ENCODE results near the gene CAMSAP2. TPM values are rescaled to one million over a fixed set of nuclear protein-coding genes. Genes with fewer than 3 reads are reported as not detected.

Gene CAMSAP2
- total and polyA plus RNA-seq, 2 of the 8 experiments (the other 6 are each of a cell fraction or from before 2014, with no cell fraction given): 4.2 to 27.6 TPM

DNA sequence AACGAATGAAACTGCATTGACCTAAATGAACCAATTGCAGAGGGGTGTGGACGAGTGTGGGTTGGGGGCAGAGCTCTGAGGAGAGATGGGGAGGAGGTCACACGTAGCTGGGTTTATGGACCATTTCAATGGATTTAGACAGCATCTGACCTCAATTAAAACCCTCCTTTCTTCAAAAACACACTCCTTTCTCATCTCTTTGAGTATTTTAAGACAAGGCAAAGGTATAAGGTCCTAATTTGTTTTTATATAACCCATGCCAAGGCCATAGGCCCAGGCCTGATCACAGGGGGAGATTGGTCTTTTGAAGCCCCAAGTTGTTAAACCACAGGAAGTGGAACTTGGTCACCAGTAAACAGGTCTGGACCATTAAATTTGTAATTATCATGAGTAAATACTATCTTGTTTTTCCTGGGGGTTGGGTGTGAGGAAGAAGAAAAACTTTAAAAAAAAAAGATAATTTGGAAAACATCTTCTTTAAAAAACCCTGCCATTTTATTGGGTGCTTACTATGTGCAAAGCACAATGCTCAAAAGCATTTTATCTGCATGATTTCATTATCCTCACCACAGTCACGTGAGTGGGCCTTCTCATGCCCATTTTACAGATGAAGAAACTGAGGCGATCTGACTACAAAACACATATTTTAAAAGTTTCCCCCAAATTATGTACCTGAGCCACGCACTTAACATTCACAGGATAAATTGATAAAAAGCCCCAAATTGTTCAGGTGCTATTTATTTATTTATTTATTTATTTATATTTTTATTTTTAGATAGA, 147.1 kb downstream of the CAMSAP2 start:
- H3K4me2 ChIP-seq (ENCODE audit: insufficient read depth in 1 of 2, low read depth in 2 of 2, low read length in 2 of 2): no peak overlapping the region
- CTCF ChIA-PET (ENCODE audit: partially characterized antibody): interaction anchor here (0.6 kb wide), 1 partner anchor 237 kb away, joined by 4 read pairs; no protein-coding TSS in a partner anchor
- FAIRE-seq: no peak
- TF ChIP-seq CHD2 (IDR thresholded peaks at IDR 0.05; ENCODE audit: low read length): no peak
- TF ChIP-seq KDM4A (IDR thresholded peaks at IDR 0.05; ENCODE audit: low read depth, low read length, severe bottlenecking): no peak
- TF ChIP-seq ATF3 (IDR thresholded peaks at IDR 0.05; ENCODE audit: insufficient read depth, low read depth, low read length): no peak
- TF ChIP-seq POU5F1 (IDR thresholded peaks at IDR 0.05; ENCODE audit: low read depth, low read length): no peak
- no peak for TF ChIP-seq HDAC2 (IDR thresholded peaks at IDR 0.05; ENCODE audit: borderline replicate concordance in 1 of 2, low read depth in 2 of 2, low read length in 2 of 2)
- TF ChIP-seq CHD1 (IDR thresholded peaks at IDR 0.05; ENCODE audit: low read depth, low read length): no peak
- TF ChIP-seq SIRT6 (IDR thresholded peaks at IDR 0.05; ENCODE audit: low read length): no peak
- TF ChIP-seq MAX (IDR thresholded peaks at IDR 0.05): no peak
- no peak for TF ChIP-seq CEBPB (IDR thresholded peaks at IDR 0.05; ENCODE audit: low read depth, low read length)
- no peak for TF ChIP-seq GTF2F1 (IDR thresholded peaks at IDR 0.05; ENCODE audit: borderline replicate concordance, low read depth, low read length)
- TF ChIP-seq TBP (IDR thresholded peaks at IDR 0.05; ENCODE audit: low read depth, low read length): no peak
- no peak for TF ChIP-seq BCL11A (IDR thresholded peaks at IDR 0.05; ENCODE audit: low read depth in 2 of 2, low read length in 2 of 2)

More for the DNA sequence above, 147.1 kb downstream of the CAMSAP2 start:
- H2BK20ac ChIP-seq (ENCODE audit: low read length): no peak overlapping the region
- no peak overlapping the region for H4K5ac ChIP-seq (ENCODE audit: insufficient read length, low read depth, low read length)
- no peaks in the 10 kb centered on the region for H3K36me3 ChIP-seq (ENCODE audit: control insufficient read depth in 2 of 4, insufficient read depth in 4 of 4, low read length in 3 of 4)
- H3K4me3 ChIP-seq (ENCODE audit: extremely low read depth in 1 of 4, insufficient read depth in 2 of 4, low read depth in 3 of 4, low read length in 4 of 4): no peak overlapping the region
- H3K23ac ChIP-seq (ENCODE audit: insufficient read length): no peak overlapping the region
- H2AFZ ChIP-seq (ENCODE audit: low read length): no peak overlapping the region
- no peak overlapping the region for H2BK120ac ChIP-seq (replicated peaks; ENCODE audit: low read depth, low read length)
- H3K14ac ChIP-seq (ENCODE audit: insufficient read length): no peak overlapping the region
- H4K8ac ChIP-seq (ENCODE audit: extremely low read depth, insufficient read depth, low read length): no peak overlapping the region
- H3K9me3 ChIP-seq (ENCODE audit: insufficient read depth in 2 of 2, low read depth in 1 of 2, low read length in 1 of 2): no peaks in the 10 kb centered on the region
- no peak overlapping the region for H2BK5ac ChIP-seq (ENCODE audit: low read depth, low read length)
- WGBS, 2 experiments (ENCODE audit: extremely low coverage in 1 of 2, insufficient coverage in 1 of 2, insufficient read length in 1 of 2, insufficient replicate concordance in 2 of 2, low coverage in 1 of 2, low lambda C conversion rate in 2 of 2, missing lambda C conversion rate in 1 of 2): 84% methylated on average over 6 of the region's 6 CpGs; no CpG with 5 or more reads in 1 of the 2 experiments
- no peaks in the 10 kb centered on the region for H3K79me2 ChIP-seq (ENCODE audit: control insufficient read depth in 1 of 2, insufficient read depth in 2 of 2, low read length in 2 of 2)
- H3K23me2 ChIP-seq (ENCODE audit: low read depth, low read length): no peaks in the 10 kb centered on the region
- H4K91ac ChIP-seq (replicated peaks; ENCODE audit: insufficient read length, low read length): no peak overlapping the region
- no peak overlapping the region for H2AK5ac ChIP-seq (ENCODE audit: low read depth, low read length)
- no peaks in the 10 kb centered on the region for H3K27me3 ChIP-seq (replicated peaks in 1 of 4; ENCODE audit: control insufficient read depth in 3 of 4, extremely low read depth in 1 of 4, insufficient read depth in 3 of 4, low read length in 3 of 4)
- H3K4me1 ChIP-seq (replicated peaks in 1 of 4; ENCODE audit: control insufficient read depth in 3 of 4, insufficient read depth in 4 of 4, low read length in 3 of 4): peaks cover 3 to 15% (median 10%) of the 10 kb centered on the region in 4 experiments
- H3K18ac ChIP-seq (ENCODE audit: extremely low read depth, low read length): no peak overlapping the region
- H3K9ac ChIP-seq (replicated peaks in 1 of 4; ENCODE audit: extremely low read depth in 1 of 4, low read depth in 3 of 4, low read length in 3 of 4): no peak overlapping the region
- H3K27ac ChIP-seq (ENCODE audit: low read depth, low read length): no peak overlapping the region
- no peak for DNase-seq (ENCODE audit: low read depth in 1 of 2, low spot score in 2 of 2)
- no peak overlapping the region for H3K4ac ChIP-seq (replicated peaks; ENCODE audit: insufficient read length, low read depth, low read length)
- no peak overlapping the region for H3K56ac ChIP-seq (replicated peaks; ENCODE audit: insufficient read length, low read depth, low read length)
- H2BK15ac ChIP-seq (ENCODE audit: low read length): no peak overlapping the region
- POLR2A ChIA-PET (ENCODE audit: partially characterized antibody): interaction anchor here (0.9 to 1.2 kb wide), 2 partner anchors 8 to 12 kb away, joined by 3 to 5 read pairs; no protein-coding TSS in a partner anchor
- H2BK12ac ChIP-seq (ENCODE audit: low read depth, low read length): no peak overlapping the region
- H3K79me1 ChIP-seq (ENCODE audit: low read depth, low read length): no peaks in the 10 kb centered on the region
- H4K20me1 ChIP-seq (replicated peaks in 1 of 2; ENCODE audit: control insufficient read depth in 1 of 2, insufficient read depth in 2 of 2, low read length in 2 of 2): no peaks in the 10 kb centered on the region
